Kidney epithelial cell (primary cell): ENCODE results near the gene DENND2D. TPM values are rescaled to one million over a fixed set of nuclear protein-coding genes. Genes with fewer than 3 reads are reported as not detected.

Experiments
- DNase-seq: peaks from one replicate; pipeline ENCODE4 v3.0.0-alpha.2; 2010; ENCODE audit warnings: low read depth
- H3K27me3 ChIP-seq: 2 replicates; pipeline ENCODE4 v1.6.0; 2011; ENCODE audit warnings: low read length; ENCODE audit not compliant: control insufficient read depth, insufficient read depth
- H3K36me3 ChIP-seq: 2 replicates; pipeline ENCODE4 v1.5.1; 2011; ENCODE audit warnings: low read length; ENCODE audit not compliant: control insufficient read depth, insufficient read depth
- H3K4me3 ChIP-seq: 2 replicates; pipeline ENCODE4 v1.5.1; 2011; ENCODE audit warnings: low read depth, mild to moderate bottlenecking, control low read depth, low read length
- CTCF ChIP-seq: IDR thresholded peaks from 2 replicates; pipeline ENCODE4 v1.5.1; 2011; ENCODE audit warnings: mild to moderate bottlenecking, moderate library complexity, low read length, control low read depth, inconsistent platforms; ENCODE audit not compliant: insufficient read depth, poor library complexity, severe bottlenecking
- total RNA-seq: library from RNA; depleted of rRNA; stranded (reverse); fragments of >200 nt; gene quantifications from 2 replicates; pipeline ENCODE4 v1.2.3, GENCODE V29; 2015

DENND2D gene
- total RNA-seq, 1 donor from 2014 or later: 13.2 TPM

- no peak overlapping the region for H3K4me3 ChIP-seq
- no peak for DNase-seq
- no peaks in the 10 kb centered on the region for H3K36me3 ChIP-seq
- no peak for TF ChIP-seq CTCF
- H3K27me3 ChIP-seq: no peaks in the 10 kb centered on the region
These were observed 28.3 kb upstream of the DENND2D start for GRCh38 chr1:111228748-111229126.

GRCh38 chr1:111227851-111228747 is 27.7 kb upstream of the DENND2D start:
- DNase-seq: peak; percentile 53
- Histone ChIP-seq H3K36me3 (no peaks in the 10 kb centered on the region), H3K27me3 (no peaks in the 10 kb centered on the region), H3K4me3 (no peak overlapping the region)
- TF ChIP-seq CTCF: no peak

GRCh38 chr1:111227434-111227833 is 27.0 kb upstream of the DENND2D start, which contains the start of gene CHI3L2:
Gene CHI3L2, plus strand, starts transcription at chr1:111227713. Its CDS starts 17 bp downstream, at chr1:111227730.
- H3K4me3 ChIP-seq: no peak within 1 kb of the TSS
- DNase-seq: no peak
- no peak for TF ChIP-seq CTCF
- no peaks in the 10 kb centered on the region for H3K27me3 ChIP-seq
- no peaks in the 10 kb centered on the region for H3K36me3 ChIP-seq

- no peak overlapping the region for H3K4me3 ChIP-seq
- no peaks in the 10 kb centered on the region for H3K36me3 ChIP-seq
- H3K27me3 ChIP-seq: no peaks in the 10 kb centered on the region
- DNase-seq: no peak
- TF ChIP-seq CTCF: no peak
These were observed 25.4 kb upstream of the DENND2D start for GRCh38 chr1:111225717-111226400.

GRCh38 chr1:111225091-111225490 is 24.6 kb upstream of the DENND2D start:
- TF ChIP-seq CTCF: no peak
- H3K4me3 ChIP-seq: no peak overlapping the region
- no peaks in the 10 kb centered on the region for H3K36me3 ChIP-seq
- DNase-seq: no peak
- no peaks in the 10 kb centered on the region for H3K27me3 ChIP-seq
